ENCODE results near the gene G6PC3.
A peak's percentile ranks its signal among the peaks of the same experiment; 100 is the strongest.
"Not testable (repeated sequence)": the region's sequence is repeated elsewhere in the genome, so short reads cannot be mapped to it uniquely, and the experiment has no call there.

G6PC3 gene

DNA sequence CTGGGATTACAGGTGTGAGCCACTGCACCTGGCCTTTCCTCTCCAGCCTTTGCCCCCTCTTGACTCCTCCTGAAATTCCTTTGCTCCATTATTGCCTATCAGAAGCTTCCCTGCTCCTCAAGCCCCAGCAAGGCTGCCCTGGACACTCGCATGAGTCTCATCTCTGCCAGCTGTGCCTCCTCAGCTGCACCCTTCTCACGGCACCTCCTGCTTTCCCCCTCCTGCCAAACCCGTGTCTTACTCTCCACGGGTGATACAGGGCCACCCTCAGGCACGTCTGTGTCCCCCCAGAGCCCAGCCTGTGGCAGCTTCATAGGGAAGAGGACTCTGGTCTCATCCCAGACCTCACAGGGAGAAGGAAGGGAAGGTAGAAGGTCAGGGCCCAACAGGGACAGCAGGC lies 15.4 kb downstream of the G6PC3 start:
- DNase-seq, result no peak

DNA sequence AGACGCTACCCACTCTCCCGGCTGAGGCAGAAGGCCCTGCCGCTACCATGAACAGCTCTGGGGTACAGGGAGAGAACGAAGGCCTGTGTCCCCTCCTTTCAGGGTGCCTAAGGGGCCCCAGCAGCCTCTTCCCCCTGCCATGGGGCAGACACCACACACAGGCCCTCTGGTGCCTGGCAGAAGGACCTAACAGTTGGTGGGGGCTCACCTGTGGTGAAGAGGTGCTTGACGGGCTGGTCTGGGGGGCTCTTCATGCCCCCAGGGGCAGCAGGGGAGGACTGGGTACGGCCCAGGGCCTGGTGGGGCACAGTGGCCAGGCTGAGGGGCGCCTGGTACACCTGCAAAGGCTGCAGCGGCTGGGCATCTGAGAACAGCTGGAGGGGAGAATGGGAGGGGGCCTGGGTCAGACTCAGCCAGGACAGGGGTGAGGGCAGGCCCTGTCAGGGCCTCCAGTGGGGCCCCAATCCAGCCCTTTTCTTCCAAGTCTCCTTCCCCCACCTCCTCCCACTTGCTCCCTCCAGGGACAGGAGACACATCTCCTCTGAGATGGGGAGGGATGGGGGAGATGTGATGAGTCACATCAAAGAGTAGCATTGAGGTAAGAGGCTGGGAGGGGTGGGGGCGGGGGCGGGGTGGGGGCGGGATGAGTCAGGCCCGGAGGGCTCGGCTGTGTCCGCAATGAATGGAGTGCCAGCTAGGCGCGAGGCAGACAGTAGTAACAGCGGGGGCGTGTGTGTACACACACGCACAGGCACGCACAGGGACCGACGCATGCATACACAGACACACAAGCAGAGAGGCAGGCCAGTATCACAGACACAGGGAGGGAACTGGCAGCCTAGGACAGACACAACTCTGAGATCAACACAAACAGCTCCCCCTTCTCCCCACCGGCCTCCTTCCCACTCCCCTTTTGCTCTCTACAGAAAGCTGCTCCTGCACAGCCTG lies 16.1 kb downstream of the G6PC3 start:
- peak; percentile 24 for DNase-seq

DNA sequence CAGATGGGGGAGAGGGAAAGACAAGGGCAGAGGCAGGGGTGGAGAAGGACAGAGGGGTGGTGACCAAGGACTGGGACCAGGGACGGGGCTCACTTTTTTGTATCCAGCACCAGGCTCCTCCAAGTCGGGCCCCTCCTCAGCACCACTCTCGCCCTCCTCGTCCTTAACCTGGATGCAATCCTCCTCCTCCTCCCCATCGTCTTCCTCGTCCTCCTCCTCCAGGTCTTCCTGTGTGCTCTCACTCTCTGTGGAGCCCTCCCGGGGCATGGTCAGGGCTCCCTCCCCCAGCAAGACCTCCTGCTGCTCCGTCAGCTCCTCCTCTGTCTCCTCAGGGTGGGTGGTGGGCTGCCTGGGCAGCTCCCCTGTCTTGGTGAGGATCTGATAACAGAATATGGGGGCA lies 16.8 kb downstream of the G6PC3 start:
- no peak for DNase-seq

DNA sequence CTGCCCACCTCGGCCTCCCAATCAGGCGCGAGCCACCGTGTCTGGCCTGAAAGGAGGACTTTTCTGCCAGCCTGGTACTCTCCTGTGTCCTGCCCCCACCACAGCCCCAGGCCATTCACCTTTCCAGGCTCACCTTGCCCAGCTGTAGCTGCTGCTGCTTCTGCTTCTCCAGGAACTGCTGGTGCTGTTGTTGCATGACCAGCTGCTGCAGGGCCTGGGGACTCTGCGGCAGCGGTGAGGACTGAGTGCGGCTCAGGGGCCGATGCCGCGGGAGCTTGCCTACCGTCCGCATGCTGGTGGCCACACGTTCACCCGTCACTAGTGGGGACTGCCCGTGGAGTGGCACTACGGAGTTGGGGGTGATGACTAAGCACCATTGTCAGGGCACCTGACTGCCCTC lies 17.7 kb downstream of the G6PC3 start:
- no peak for DNase-seq

DNA sequence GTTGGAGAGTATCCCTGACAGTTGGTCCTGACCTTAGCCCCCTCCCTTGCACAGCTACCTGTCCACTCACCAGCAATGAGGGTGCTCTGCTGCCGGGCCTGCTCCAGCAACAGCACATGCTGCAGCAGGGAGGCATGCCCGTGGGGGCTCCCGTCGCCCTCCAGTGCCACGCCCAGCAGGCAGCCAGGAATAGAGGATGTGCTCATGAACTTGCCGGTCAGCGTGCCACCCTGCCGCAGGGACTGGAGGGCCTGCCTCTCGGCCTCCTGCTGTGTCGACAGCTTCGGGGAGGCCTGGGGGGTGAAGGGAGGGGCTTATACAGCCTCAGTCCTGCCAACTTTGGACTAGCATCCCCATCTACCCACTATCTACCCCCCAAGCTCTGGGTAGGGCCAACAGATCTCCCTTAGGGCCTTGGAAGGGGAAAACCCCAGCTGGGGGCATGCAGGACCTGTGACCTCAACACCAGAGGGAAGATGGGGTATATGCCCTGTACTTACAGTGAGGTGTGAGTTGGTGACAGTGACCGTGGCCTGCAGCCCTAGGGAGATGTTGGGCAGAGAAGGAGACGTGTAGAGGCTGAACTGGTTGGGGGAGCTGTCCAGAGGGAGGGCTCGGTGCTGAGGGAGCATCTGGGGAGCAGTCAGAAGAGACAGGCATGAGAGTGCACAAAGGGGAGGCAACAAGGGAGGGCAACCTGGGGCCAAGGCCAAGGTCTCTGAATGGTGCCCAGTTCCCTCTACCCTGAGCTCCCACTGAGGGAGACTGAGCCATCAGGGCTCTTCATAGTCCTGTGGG lies 20.9 kb downstream of the G6PC3 start:
- DNase-seq, result no peak

DNA sequence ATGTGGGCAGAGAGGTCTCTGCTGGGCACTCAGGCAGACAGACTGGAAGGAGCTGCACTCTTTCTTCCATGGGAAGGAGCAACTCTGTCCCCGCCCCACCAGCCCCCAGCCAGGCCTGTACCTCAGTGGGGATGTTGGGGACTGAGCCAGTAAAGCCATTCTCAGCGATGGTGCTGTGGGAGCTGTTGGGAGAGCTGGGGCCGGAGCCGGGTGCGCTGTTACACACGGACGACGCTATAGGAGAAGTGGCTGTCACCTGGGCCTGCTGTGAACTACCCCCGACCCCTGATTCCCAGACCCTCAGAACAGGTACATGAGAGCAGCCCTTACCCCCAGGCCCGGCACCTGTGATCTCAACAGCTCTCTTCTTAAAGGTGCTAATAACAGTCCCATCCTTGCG lies 21.5 kb downstream of the G6PC3 start:
- DNase-seq, result no peak

DNA sequence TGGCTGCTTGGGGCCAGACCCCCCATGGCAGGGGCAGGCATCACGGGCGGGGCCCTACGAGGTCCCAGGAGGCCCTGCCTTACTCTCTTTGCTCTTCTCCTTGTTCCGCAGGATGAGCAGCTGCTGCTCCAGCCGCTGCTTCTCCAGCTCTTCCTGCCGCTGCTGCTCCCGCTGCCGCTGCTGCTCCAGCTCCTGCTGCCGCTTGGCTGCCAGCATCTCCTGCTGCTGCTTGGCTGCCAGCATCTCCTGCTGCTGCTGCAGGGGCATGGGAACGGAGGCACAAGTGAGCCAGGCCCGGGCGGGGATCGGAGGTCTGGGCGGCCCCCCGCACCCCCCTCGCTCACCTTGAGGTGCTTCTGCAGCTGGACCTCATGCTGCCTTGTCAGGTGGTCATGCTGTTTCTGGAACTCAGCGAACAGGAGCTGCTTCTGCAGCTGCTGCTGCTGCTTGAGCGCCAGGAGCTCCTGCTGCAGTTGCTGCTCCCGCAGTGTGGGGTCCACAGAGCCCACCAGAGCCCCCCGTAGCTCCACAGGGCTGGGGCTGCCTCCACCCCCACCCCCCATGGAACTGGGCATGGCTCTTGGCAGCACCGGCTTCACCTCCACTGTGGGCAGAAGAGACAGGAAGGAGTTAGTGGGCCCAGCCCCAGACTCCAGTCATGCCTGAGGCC lies 22.8 kb downstream of the G6PC3 start:
- DNase-seq, result no peak

DNA sequence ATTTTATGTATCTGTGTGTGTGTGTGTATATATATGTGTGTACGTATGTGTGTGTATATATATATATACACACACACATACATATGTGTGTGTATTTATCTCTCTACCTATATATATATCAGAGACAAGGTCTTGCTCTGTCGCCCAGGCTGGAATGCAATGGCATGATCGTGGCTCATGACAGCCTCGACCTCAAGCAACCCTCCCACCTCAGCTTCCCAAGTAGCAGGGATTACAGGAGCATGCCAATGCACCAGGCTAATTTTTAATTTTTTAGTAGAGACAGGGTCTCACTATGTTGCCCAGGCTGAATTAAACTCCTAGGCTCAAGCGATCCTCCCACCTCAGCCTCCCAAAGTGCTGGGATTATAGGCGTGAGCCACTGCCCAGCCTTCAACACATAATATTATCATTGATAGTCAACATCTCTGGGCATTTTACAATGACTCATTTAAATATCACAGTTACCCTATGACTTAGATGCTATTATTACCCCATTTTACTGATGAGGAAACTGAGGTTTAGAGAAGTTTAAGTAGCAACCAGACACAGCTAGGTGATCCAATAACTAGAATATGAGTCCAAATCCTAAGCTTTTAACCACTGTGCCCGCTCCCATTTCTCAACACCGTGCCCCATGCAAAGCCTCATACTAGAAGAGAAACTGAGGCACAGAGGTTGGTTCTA lies 24.3 kb downstream of the G6PC3 start:
- DNase-seq, result no peak

DNA sequence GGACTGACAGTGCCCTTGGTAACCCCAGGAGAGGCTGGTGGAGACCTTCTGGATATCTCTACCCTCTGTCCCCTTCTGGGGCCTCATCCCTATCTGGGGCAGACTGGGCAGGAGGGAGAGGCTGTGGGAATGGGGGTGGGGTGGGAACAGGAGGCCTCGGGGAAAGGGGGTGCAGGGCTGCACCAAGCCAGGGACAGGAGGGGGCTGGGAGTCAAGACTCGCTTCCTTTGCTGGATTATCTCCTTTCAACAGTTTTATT lies 24.8 kb downstream of the G6PC3 start:
- no peak for DNase-seq

DNA sequence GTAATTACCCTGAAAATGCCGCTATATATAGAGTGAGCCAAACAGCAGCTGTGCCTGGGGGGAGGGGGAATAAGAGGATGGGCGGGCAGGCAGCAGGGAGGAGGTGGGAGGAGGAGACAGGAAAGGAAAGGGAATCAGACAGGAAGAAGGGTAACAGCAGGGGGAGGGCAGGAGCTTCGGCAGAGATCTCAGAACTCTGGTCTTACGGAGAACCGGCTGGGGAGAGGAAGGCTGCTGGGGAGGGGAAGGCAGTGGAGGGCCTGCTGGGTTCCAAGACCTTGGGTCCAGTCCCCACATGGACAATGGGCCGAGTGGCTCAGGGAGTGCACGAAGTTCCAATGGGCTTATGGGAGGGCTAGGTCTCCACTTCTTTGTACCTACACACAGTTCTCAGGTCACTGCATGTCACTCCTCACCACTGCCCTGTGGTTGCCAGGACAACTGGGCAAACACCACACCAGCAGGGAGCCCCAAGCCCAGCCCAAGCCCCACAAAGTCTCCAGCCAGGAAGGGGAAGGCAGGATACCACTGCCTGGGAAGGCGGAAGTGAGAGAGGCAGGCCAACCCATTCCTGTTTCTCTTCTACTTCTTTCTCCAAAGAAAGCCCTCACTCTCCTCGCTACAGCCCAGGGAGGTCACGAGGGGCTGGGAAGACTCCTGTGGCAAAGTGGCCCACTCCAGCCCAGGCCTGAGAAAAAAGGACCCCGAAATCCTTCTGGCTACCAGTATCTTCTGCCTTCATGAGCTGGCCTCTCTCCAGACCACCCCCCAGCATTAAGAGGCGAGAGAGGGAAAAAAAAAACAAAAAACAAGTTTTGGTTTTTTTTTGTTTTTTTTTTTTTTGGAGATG lies 25.3 kb downstream of the G6PC3 start:
- DNase-seq, result peak; percentile 79

DNA sequence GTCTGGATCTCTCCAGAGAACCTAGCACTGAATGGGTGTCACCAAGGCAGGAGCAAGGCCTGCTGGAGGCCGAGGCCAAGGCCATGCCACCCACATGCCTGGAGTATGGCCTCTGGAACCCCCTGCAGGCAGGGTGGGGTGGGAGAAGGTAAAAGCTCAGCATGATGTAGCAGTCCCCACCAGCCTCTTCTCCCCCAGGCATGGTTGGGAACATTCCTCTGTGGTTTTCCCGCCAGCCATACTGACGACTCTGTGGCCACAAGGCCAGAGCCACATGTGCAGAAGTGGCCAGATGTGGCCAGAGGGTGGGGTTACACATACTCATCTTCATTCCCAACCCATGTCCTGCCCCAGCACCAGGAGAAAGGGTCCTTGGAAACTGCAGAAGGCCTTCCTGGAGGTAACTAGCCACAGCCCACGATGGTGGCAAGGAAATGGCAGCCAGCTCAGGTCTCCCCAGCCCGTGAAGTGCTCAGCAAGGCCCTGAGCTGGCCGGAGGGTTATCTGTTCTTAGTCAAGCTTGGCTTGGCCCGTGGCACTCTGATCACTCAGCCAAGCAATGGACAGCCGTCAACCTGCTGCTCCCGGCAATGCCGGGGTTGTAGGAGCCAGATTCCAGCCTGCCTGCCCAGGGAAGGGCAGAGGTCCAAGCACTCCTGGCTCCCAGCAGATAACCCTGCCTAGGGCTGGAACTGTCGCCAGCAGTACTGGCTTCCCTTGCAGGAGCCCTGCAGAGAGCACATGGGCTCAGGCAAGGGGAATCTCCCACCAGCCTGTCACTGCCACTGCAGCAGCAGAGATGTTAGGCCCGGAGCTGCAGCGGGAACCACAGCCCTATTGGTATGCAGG lies 26.8 kb downstream of the G6PC3 start:
- no peak for DNase-seq

DNA sequence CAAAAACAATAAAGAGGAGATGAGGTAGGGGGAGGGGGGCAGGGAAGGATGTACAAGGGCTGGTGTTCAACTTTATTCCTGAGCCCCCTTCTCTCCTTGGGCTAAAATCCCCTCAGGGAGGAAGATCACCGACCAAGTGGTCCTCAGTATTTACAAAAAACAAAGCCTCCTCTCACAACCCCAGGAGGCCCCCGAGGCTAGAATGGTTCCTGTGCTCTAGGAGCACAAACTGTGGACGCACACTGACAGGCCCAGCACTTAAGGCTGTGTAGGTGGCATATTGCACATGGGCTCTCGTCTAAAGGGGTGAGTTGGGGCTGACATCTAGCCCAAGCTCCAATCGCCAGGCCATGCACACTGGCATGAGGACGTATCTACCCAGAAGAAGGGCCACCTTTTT lies 31.3 kb downstream of the G6PC3 start:
- DNase-seq, result not testable (repeated sequence)

DNA sequence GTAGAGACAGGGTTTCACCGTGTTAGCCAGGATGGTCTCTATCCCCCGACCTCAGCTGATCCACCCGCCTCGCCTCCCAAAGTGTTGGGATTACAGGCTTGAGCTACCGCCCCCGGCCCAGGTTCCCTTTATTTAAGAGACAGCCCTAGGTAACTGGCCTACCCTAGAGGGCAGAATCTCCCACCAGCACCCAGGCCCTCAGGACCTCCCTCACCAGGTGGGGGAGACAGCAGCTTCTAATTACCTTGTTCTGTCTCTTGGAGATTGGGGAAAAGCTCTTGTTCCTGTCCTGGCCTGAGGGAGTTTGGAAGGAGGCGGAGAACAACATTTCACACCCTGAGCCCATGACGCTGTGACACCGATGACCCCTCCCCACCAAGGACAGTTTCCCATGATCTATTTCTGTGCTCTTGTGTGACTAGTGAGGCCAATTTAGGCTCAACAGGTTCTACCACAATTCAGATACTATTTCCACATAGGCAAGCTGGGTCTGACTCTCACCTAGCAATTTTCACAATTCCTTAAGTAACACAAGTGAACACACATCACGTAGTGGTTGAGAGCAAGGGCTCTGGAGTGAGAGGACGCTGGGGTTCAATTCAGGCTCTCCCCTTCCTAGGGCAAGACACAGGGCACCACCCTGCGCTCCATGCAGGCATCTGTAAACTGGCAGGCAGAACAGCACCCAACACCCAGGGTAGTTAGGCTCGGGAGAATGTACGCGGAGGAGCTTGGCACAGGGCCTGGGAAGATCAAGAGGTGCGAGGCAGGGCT lies 32.5 kb downstream of the G6PC3 start:
- no peak for DNase-seq

DNA sequence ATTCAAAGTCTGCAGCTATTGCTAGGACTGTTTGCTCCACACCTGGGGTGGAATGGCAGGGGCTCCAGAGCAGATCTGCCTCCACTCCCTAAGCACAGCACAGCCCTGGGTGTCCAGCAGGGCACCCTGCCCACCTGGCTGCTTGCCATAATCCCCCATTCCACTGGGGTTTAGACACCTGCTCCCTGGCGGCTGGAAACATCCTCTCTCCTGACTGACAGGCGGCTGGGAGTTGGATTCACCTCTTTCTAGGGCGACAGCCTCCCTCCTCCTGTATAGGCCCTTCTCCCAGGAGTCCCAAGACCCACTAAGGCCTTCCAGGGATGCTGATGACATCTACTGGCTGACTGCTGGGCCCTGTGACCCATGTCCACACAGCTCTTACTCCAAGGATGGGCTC lies 34.9 kb downstream of the G6PC3 start:
- DNase-seq, result no peak

DNA sequence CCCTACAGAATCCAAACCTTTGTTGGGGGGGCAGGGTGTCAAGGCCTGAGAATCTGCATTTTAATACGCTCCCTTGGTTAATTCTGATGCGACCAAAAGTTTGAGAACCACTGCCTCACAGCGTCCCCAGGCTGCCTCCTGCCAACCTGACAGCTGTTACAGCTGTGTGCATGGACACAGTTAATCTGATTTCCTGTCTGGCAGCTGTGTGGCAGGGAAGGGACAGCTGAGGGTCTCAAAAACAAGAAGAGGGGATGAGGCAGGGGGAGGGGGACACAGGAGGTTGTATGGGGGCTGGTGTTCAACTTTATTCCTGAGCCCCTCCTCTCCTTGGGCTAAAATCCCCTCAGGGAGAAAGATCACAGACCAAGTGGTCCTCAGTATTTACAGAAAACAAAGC lies 35.4 kb downstream of the G6PC3 start:
- DNase-seq, result no peak

DNA sequence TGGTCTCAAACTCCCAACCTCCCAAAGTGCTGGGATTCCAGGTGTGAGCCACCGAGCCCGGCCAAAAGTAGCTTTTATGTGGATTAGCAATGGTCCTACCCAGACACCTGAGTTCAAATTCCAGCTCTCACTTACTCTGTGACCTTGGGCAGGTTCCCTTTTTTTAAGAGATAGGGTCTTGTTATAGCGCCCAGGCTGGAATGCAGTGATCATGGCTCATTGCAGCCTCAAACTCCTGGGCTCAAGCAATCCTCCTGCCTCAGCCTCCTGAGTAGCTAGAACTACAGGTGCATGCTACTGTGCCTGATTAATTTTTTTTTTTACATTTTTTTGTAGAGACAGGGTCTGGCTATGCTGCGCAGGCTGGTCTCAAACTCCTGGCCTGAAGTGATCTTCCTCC lies 36.3 kb downstream of the G6PC3 start:
- no peak for DNase-seq

DNA sequence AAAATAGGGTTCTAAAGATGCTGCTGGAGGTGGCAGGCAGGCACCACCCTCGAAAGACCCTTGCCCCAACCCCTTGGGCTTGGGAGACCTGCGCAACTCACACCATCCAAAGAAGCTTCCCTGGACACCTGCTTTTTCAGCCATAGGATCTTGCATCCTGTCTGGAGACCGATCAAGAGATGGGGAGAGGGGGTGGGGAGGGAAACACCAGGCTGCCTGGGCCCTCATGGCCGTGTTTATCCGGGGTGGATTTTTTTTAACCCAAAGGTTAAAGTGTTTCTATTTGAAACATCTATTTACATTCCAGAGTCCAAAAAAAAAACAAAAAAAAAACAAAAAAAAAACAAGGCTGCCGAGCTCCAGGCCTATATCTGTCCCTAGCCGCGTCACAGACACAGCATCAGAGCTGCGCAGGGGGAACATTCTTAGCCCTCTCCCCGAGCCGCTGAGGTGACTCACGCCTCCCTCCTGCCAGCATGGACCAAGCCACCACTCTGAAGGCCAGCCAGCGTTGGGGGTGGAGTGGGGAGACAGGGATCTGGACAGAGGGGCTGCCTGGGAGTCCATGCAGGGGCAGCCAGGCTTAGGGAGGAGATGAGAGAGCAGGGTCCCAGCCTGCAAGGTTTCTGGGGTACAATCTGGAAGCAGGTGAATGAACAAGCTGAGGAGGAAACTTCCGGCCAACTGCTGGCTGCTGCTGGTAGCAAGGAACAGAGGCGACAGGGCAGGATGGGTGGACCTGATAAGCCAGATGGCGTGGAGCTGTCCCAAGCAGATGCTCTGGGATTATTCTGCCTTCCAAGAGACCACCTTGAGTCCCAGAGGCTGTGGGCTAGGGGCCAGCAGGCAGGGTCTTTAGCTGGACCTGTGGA lies 38.1 kb downstream of the G6PC3 start:
- DNase-seq, result no peak

DNA sequence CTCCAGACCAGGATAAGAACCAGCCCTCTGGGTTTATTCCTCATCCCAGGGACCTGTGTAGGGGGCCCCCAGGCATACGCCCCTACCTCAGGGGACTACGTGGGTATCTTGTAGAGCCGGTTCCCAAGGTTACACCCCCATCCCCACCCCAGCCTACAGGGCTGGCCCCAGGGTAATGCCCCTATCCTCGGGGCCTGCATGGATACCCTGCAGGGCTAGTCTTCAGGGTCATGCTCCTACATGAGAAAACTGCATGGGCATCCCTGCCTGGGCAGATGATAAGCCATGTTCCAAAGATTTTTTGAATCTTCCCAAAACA lies 38.7 kb downstream of the G6PC3 start:
- DNase-seq, result no peak

DNA sequence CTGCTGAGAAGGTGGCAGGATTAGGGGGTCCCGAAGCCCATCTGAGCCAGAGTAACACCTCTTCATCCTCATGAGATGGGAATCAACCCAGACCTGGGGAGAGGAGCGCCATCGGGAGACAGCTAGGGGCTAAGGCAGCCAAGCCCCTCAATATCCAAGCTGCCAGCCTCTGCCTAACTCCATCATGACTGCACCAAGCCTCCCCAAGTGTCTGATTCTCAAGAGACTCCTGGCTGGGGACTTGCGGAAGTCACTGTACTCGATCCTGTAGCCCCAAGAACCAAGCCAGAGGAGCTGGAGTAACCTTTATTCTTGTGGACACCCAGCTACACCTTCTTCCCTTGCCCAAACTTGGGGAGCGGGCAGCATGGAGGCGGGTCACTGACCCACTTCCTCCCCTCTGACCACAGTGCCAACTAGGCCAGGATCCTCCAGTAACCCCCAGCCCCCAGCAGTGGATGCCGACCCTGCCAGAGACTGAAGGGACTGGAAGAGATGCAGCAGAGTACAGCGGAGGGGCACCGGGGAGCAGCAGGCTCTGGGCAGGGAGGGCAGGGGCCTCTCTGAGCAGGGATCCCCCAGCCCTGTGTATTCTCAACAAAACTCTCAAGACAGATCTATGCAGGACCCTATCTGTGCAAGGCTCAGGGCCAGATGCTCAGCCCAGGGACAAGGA lies 39.6 kb downstream of the G6PC3 start:
- DNase-seq, result no peak

All from NCI-H510A treated with DMSO at 0.1 percent for 48 hours (cell line).